Stimulated activated CD4-positive, alpha-beta T cell treated with anti-CD3 and anti-CD28 coated beads, Interleukin-15, amount 100 ng/mL, for 1 hour (primary cell): Measurements from ENCODE around the gene CCDC88C.
"Not testable (repeated sequence)": the region's sequence is repeated elsewhere in the genome, so short reads cannot be mapped to it uniquely, and the experiment has no call there.

ENCODE experiments used
- DNase-seq, 2 donors: peaks; one replicate each; pipeline ENCODE4 v3.0.0-alpha.2; 2020; ENCODE audit warnings: low read depth in 1 of 2, low spot score in 1 of 2

Gene CCDC88C

GRCh38 chr14:91418387-91419043, 895 bp upstream of the CCDC88C start:
- DNase-seq, result peak; percentile 69 to 74

- peak in 1 of 2 donors; percentile 55 for DNase-seq
Observed at GRCh38 chr14:91417983-91418386, 365 bp upstream of the CCDC88C start.

DNA sequence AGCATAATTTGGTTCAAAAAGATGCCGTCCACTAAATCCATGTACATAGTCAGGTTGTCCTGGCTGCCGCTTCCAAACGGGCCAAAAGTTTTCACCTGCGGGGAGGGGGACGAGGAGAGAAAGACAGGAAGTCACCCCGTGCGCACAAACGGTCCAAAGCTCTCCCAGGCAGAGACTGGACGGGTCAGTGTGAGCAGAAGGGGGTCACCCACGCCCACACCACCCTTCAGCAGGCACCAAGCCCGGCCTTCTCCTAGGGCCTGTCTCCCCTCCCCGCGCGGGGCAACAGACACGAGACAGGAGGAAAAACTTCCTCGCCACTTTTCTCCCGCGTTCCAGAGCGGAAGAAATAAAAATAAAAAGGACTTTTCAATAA, 888 bp downstream of the CCDC88C start:
- DNase-seq, result no peak

- peak; percentile 27 to 40 for DNase-seq
Observed at GRCh38 chr14:91415794-91416743, 1.6 kb downstream of the CCDC88C start.

- no peak for DNase-seq
Observed at GRCh38 chr14:91414475-91414833, 3.2 kb downstream of the CCDC88C start.

GRCh38 chr14:91413547-91414474, 3.8 kb downstream of the CCDC88C start:
- no peak for DNase-seq

DNA sequence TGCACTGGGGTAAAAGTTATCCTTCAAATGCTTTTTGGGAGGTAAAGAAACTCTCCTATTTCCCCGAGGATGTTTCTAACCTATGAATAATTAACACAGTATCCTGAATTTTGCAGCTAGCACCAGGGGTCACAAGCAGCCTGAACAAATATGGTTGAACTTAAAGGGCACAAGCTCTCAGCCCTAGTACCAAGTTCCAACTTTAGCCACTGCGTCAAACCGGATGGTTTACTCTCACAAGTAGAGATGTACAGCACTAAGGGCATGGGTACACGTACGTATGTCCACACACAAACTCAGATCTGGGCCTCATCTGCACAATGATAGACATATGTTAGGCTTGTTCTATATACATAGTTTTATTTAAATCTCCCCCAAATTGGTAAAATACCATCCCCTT, 4.7 kb downstream of the CCDC88C start:
- DNase-seq, result no peak

- DNase-seq, result no peak
Observed at GRCh38 chr14:91410771-91411536, 6.7 kb downstream of the CCDC88C start.

DNA sequence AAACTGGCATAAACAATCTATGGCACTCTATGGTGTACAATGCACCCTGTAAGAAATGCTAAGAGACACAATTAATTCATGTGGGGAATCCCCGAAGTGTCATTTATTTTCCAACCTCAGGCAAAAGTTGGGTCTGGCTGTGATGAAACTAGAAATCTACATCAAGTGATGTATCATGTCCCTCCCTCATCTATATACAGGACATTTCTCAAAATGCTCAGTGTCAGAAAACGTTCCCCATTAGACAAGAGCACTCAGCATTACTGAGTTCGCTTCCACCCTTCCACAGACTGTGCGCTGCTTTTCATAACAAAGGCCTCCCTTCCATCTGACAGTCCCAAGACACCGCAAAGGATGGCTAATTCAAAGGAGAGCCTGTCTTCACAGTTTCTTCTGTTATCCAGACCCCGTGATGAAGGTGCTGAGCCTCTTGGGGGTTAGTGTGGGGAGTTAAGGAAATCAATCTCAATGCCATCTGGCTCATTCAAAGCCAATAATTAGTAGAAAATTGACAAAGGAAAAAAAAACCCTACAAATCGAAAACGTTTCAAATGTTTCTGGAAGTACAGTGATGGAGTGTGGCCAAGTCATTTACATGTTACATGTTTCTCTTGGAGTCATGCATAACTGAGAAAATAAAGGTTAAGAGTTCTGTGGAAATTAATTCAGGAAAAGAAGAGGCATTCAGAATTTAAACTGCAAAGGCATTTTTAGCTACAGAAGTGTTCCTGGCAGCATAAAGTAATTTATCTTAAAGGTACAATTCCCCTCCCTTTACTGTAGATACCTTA, 7.5 kb downstream of the CCDC88C start:
- no peak for DNase-seq

DNA sequence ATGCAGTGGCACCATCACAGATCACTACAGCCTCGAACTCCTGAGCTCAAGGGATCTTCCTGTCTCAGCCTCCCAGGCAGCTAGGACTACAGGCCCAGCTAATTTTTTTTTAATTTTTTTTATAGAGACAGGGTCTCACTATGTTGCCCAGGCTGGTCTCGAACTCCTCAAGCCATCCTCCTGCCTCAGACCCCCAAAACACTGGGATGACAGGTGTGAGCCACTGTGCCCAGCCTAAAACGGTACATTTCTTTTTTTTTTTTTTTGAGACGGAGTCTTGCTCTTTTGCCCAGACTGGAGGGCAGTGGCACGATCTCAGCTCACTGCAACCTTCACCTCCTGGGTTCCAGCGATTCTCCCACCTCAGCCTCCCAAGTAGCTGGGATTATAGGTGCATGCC, 8.4 kb downstream of the CCDC88C start:
- DNase-seq, result not testable (repeated sequence)

GRCh38 chr14:91406982-91407381, 10.6 kb downstream of the CCDC88C start:
- no peak for DNase-seq

- no peak for DNase-seq
Observed at GRCh38 chr14:91406451-91406850, 11.2 kb downstream of the CCDC88C start.

- DNase-seq, result no peak
Observed at GRCh38 chr14:91405724-91406435, 11.7 kb downstream of the CCDC88C start.

- DNase-seq, result peak; percentile 27 to 45
Observed at GRCh38 chr14:91405241-91405721, 12.3 kb downstream of the CCDC88C start.

- no peak for DNase-seq
Observed at GRCh38 chr14:91402771-91403600, 14.6 kb downstream of the CCDC88C start.

- DNase-seq, result no peak
Observed at GRCh38 chr14:91402348-91402747, 15.3 kb downstream of the CCDC88C start.

DNA sequence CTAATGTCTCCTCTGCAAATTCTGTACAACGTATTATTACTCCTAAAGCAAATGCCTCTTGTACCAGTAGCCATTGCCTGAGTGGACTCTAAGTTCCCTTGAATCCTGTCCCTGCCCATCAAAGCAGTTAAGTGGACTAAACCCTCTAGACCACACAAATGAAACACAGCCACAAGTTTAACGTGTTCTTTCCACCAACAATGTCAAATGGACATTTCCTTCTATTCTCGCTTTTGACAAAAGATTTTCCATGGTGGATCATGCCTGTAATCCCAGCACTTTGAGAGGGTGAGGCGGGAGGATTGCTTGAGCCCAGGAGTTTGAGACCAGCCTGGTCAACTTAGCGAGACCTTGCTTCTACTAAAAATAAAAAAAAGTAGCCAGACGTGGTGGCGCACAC, 15.9 kb downstream of the CCDC88C start:
- no peak for DNase-seq

- DNase-seq, result no peak
Observed at GRCh38 chr14:91400696-91401095, 16.9 kb downstream of the CCDC88C start.
